OCI-LY3 (cell line): ENCODE data around the gene ARHGAP4.

Experiments used
- H2AFZ ChIP-seq: fragments of 200-600, 300-600 bp; shearing (Covaris generic); 2 replicates; pipeline ENCODE4 v1.6.0; 2014; ENCODE audit warnings: antibody characterized with exemption, low read depth, low read length
- H3K27ac ChIP-seq: fragments of 200-600, 300-600 bp; sonication (generic); 2 replicates; pipeline ENCODE4 v1.5.1; 2014; ENCODE audit warnings: mild to moderate bottlenecking, low read length, moderate library complexity, mixed read lengths
- H3K27me3 ChIP-seq: fragments of 200-600, 300-600 bp; sonication (generic); 2 replicates; pipeline ENCODE4 v1.6.1; 2014; ENCODE audit warnings: low read depth, low read length, mixed read lengths
- H3K36me3 ChIP-seq: fragments of 200-600, 300-600 bp; sonication (generic); replicated peaks from 2 replicates; pipeline ENCODE3; 2014; ENCODE audit warnings: low read depth, low read length, mixed read lengths
- H3K4me1 ChIP-seq: fragments of 300-600, 200-600 bp; sonication (generic); 2 replicates; pipeline ENCODE4 v1.6.1; 2014; ENCODE audit warnings: low read length, mixed read lengths
- H3K4me2 ChIP-seq: fragments of 200-600, 300-600 bp; sonication (generic); 2 replicates; pipeline ENCODE4 v1.6.1; 2014; ENCODE audit warnings: low read length, mixed read lengths
- H3K4me3 ChIP-seq: fragments of 300-600, 200-600 bp; sonication (generic); 2 replicates; pipeline ENCODE4 v1.5.1; 2014; ENCODE audit warnings: antibody characterized with exemption, mild to moderate bottlenecking, low read length, moderate library complexity
- H3K79me2 ChIP-seq: fragments of 300-600, 200-600 bp; shearing (Covaris generic); 2 replicates; pipeline ENCODE4 v1.6.1; 2014; ENCODE audit warnings: mild to moderate bottlenecking, low read length, mixed read lengths
- H3K9ac ChIP-seq: fragments of 300-600, 200-600 bp; shearing (Covaris generic); 2 replicates; pipeline ENCODE4 v1.6.0; 2014; ENCODE audit warnings: mild to moderate bottlenecking, low read length, moderate library complexity
- H3K9me3 ChIP-seq: fragments of 200-600, 300-600 bp; shearing (Covaris generic); 2 replicates; pipeline ENCODE4 v1.6.1; 2014; ENCODE audit warnings: low read length, mixed read lengths; ENCODE audit not compliant: insufficient read depth
- H4K20me1 ChIP-seq: fragments of 200-600, 300-600 bp; sonication (generic); 2 replicates; pipeline ENCODE4 v1.6.1; 2016; ENCODE audit warnings: low read length, mixed read lengths; ENCODE audit not compliant: insufficient read depth
- EZH2phosphoT487 ChIP-seq: fragments of 200-600 bp; shearing (Covaris generic); IDR thresholded peaks from 2 replicates; pipeline ENCODE4 v1.6.1; 2018; ENCODE audit warnings: antibody characterized with exemption, mixed run types, low read depth
- TF ChIP-seq, protein P1 (sequence below): fragments of 200-600, 300-600 bp; sonication (generic); IDR thresholded peaks from 2 replicates; pipeline ENCODE4 v1.5.1; 2014; ENCODE audit warnings: antibody characterized with exemption, low read length, low read depth

The ARHGAP4 gene

DNA sequence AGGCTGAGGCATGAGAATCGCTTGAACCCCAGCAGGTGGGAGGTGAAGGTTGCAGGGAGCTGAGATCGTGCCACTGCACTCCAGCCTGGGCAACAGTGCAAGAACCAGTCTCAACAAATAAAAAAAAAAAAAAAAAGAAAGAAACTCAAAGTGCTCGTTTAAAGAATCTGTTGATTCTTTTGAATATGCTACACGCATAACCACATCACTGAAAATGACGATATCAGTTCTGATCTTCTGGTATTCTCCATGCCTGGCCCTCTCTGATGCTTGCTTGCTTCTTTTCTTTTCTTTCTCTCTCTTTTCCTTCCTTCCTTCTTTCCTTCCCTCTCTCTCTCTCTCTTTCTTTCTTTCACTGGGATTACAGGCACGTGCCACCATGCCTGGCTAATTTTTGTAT, 14.3 kb downstream of the ARHGAP4 start:
- Histone ChIP-seq H3K27ac (no peak overlapping the region), H2AFZ (no peak overlapping the region), H4K20me1 (no peaks in the 10 kb centered on the region), H3K4me2 (no peak overlapping the region), H3K79me2 (no peaks in the 10 kb centered on the region; the same call in 1 of the 2 replicates), H3K9me3 (no peaks in the 10 kb centered on the region), H3K4me1 (no peaks in the 10 kb centered on the region), H3K36me3 (peaks cover 22% of the 10 kb centered on the region), H3K4me3 (no peak overlapping the region), H3K27me3 (no peaks in the 10 kb centered on the region), H3K9ac (no peak overlapping the region)
- TF ChIP-seq, protein P1, sequence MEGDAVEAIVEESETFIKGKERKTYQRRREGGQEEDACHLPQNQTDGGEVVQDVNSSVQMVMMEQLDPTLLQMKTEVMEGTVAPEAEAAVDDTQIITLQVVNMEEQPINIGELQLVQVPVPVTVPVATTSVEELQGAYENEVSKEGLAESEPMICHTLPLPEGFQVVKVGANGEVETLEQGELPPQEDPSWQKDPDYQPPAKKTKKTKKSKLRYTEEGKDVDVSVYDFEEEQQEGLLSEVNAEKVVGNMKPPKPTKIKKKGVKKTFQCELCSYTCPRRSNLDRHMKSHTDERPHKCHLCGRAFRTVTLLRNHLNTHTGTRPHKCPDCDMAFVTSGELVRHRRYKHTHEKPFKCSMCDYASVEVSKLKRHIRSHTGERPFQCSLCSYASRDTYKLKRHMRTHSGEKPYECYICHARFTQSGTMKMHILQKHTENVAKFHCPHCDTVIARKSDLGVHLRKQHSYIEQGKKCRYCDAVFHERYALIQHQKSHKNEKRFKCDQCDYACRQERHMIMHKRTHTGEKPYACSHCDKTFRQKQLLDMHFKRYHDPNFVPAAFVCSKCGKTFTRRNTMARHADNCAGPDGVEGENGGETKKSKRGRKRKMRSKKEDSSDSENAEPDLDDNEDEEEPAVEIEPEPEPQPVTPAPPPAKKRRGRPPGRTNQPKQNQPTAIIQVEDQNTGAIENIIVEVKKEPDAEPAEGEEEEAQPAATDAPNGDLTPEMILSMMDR: no peak
- TF ChIP-seq EZH2phosphoT487: no peak

DNA sequence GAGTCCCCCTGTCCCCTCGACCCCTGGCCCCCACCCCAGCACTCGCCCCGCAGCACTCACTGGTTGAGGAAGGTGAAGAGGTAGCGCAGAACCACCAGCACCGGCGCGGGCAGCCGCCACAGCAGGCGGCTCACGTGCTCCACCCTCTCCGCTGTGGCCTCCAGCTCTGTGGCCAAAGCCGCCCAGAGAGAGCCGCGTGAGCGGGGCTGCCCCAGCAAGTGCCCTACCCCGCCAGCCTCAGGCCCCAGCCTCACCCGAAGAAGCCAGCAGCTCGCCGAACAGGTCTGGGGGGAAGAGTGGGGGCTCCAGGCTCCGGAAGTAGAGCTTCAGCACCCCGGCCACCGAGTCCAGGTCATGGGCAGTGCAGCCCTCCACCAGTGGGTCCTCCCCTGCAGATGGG, 15.6 kb downstream of the ARHGAP4 start:
- Histone ChIP-seq H2AFZ (no peak overlapping the region), H3K79me2 (no peaks in the 10 kb centered on the region), H3K27me3 (no peaks in the 10 kb centered on the region), H3K27ac (no peak overlapping the region), H3K4me1 (no peaks in the 10 kb centered on the region), H3K9me3 (no peaks in the 10 kb centered on the region), H3K36me3 (peaks cover 13% of the 10 kb centered on the region), H3K4me2 (no peak overlapping the region), H3K9ac (no peak overlapping the region), H3K4me3 (no peak overlapping the region), H4K20me1 (no peaks in the 10 kb centered on the region)
- TF ChIP-seq, protein P1: no peak
- TF ChIP-seq EZH2phosphoT487: no peak

GRCh38 chrX:153909980-153910360, 16.1 kb downstream of the ARHGAP4 start:
- Histone ChIP-seq H3K27ac (no peak overlapping the region), H3K4me1 (no peaks in the 10 kb centered on the region; the same call in 1 of the 2 replicates), H4K20me1 (no peaks in the 10 kb centered on the region), H3K36me3 (peaks cover 13% of the 10 kb centered on the region), H3K4me3 (no peak overlapping the region), H3K9ac (no peak overlapping the region), H3K4me2 (no peak overlapping the region), H3K9me3 (no peaks in the 10 kb centered on the region), H3K79me2 (no peaks in the 10 kb centered on the region), H3K27me3 (no peaks in the 10 kb centered on the region), H2AFZ (no peak overlapping the region)
- TF ChIP-seq, protein P1: no peak
- no peak for TF ChIP-seq EZH2phosphoT487

- Histone ChIP-seq H2AFZ (no peak overlapping the region), H4K20me1 (no peaks in the 10 kb centered on the region)
- TF ChIP-seq, protein P1: no peak
- TF ChIP-seq EZH2phosphoT487: no peak
Observed at GRCh38 chrX:153909024-153909979, 16.8 kb downstream of the ARHGAP4 start.

More at GRCh38 chrX:153909024-153909979, 16.8 kb downstream of the ARHGAP4 start:
- Histone ChIP-seq H3K27me3 (no peaks in the 10 kb centered on the region), H3K4me2 (no peak overlapping the region), H3K9ac (no peak overlapping the region), H3K4me1 (peaks cover 5% of the 10 kb centered on the region), H3K79me2 (no peaks in the 10 kb centered on the region), H3K36me3 (peaks cover 10% of the 10 kb centered on the region), H3K9me3 (no peaks in the 10 kb centered on the region), H3K4me3 (no peak overlapping the region), H3K27ac (no peak overlapping the region)
